Left kidney (tissue), 2 donors: ENCODE data around the gene CLRN3. TPM values are rescaled to one million over a fixed set of nuclear protein-coding genes. Genes with fewer than 3 reads are reported as not detected.

Experiments used
- DNase-seq: peaks from one replicate; pipeline ENCODE4 v3.0.0-alpha.2; 2013
- polyA plus RNA-seq: library from polyadenylated mRNA; unstranded; fragments of 120-200 nt; gene quantifications from one replicate; pipeline ENCODE4 v1.2.1, GENCODE V29; 2013; ENCODE audit not compliant: insufficient read length

CLRN3 gene
- polyA plus RNA-seq, 1 donor = 22.5 TPM

- no peak for DNase-seq
These were observed 17.3 kb downstream of the CLRN3 start for GRCh38 chr10:127875449-127875765.

GRCh38 chr10:127874671-127875448, 17.9 kb downstream of the CLRN3 start:
- DNase-seq = no peak

GRCh38 chr10:127873901-127874470, 18.8 kb downstream of the CLRN3 start:
- no peak for DNase-seq

GRCh38 chr10:127872871-127873600, 19.7 kb downstream of the CLRN3 start:
- DNase-seq = no peak

GRCh38 chr10:127872011-127872761, 20.6 kb downstream of the CLRN3 start:
- no peak for DNase-seq

GRCh38 chr10:127871631-127872010, 21.1 kb downstream of the CLRN3 start:
- no peak for DNase-seq

GRCh38 chr10:127869329-127869728, 23.4 kb downstream of the CLRN3 start:
- no peak for DNase-seq

- no peak for DNase-seq
These were observed 24.9 kb downstream of the CLRN3 start for GRCh38 chr10:127867805-127868204.

GRCh38 chr10:127866276-127867013, 26.3 kb downstream of the CLRN3 start:
- DNase-seq = no peak

- DNase-seq = no peak
These were observed 29.4 kb downstream of the CLRN3 start for GRCh38 chr10:127863231-127863825.

- no peak for DNase-seq
These were observed 32.1 kb downstream of the CLRN3 start for GRCh38 chr10:127860592-127860991.

GRCh38 chr10:127855976-127856375, 36.8 kb downstream of the CLRN3 start:
- DNase-seq = no peak

- no peak for DNase-seq
These were observed 37.2 kb downstream of the CLRN3 start for GRCh38 chr10:127855591-127855881.

- no peak for DNase-seq
These were observed 37.8 kb downstream of the CLRN3 start for GRCh38 chr10:127854769-127855590.

- peak; percentile 46 for DNase-seq
These were observed 38.6 kb downstream of the CLRN3 start for GRCh38 chr10:127853868-127854768.

GRCh38 chr10:127852456-127852855, 40.3 kb downstream of the CLRN3 start:
- DNase-seq = no peak

- no peak for DNase-seq
These were observed 41.0 kb downstream of the CLRN3 start for GRCh38 chr10:127851661-127852194.

GRCh38 chr10:127850944-127851343, 41.8 kb downstream of the CLRN3 start:
- DNase-seq = no peak

GRCh38 chr10:127849921-127850320, 42.8 kb downstream of the CLRN3 start:
- no peak for DNase-seq
